Islet of Langerhans (tissue), 1 donor: ENCODE measurements around the gene MIR17HG.

Experiments used
- FAIRE-seq: peaks from one replicate; lab custom pipeline; 2011; peaks lifted over from hg19 to GRCh38; lab: Jason Lieb, UNC

The MIR17HG gene

GRCh38 chr13:91368676-91369440, 21.4 kb downstream of the MIR17HG start:
- no peak for FAIRE-seq

- FAIRE-seq = no peak
These were observed 21.9 kb downstream of the MIR17HG start for GRCh38 chr13:91369441-91369831.

- no peak for FAIRE-seq
These were observed 23.0 kb downstream of the MIR17HG start for GRCh38 chr13:91370501-91370900.

GRCh38 chr13:91372911-91373310, 25.4 kb downstream of the MIR17HG start:
- FAIRE-seq = no peak

GRCh38 chr13:91375116-91375729, 27.7 kb downstream of the MIR17HG start:
- no peak for FAIRE-seq

- peak; percentile 33 for FAIRE-seq
These were observed 33.9 kb downstream of the MIR17HG start for GRCh38 chr13:91381371-91381770.

- no peak for FAIRE-seq
These were observed 36.3 kb downstream of the MIR17HG start for GRCh38 chr13:91383836-91384235.

GRCh38 chr13:91384896-91385295, 37.4 kb downstream of the MIR17HG start:
- no peak for FAIRE-seq

- FAIRE-seq = no peak
These were observed 41.7 kb downstream of the MIR17HG start for GRCh38 chr13:91389186-91389585.

- no peak for FAIRE-seq
These were observed 50.1 kb downstream of the MIR17HG start for GRCh38 chr13:91397595-91397994.

- FAIRE-seq = no peak
These were observed 51.1 kb downstream of the MIR17HG start, which contains the start of gene GPC5 for GRCh38 chr13:91398413-91399188. Gene GPC5 (plus strand): TSS chr13:91398621.

GRCh38 chr13:91399189-91400062, 51.9 kb downstream of the MIR17HG start:
- no peak for FAIRE-seq

GRCh38 chr13:91400063-91400399, 52.5 kb downstream of the MIR17HG start:
- no peak for FAIRE-seq

GRCh38 chr13:91400671-91401070, 53.2 kb downstream of the MIR17HG start:
- no peak for FAIRE-seq

GRCh38 chr13:91401920-91402319, 54.4 kb downstream of the MIR17HG start:
- FAIRE-seq = no peak
